ENCODE results near the gene NPEPPS.

DNA sequence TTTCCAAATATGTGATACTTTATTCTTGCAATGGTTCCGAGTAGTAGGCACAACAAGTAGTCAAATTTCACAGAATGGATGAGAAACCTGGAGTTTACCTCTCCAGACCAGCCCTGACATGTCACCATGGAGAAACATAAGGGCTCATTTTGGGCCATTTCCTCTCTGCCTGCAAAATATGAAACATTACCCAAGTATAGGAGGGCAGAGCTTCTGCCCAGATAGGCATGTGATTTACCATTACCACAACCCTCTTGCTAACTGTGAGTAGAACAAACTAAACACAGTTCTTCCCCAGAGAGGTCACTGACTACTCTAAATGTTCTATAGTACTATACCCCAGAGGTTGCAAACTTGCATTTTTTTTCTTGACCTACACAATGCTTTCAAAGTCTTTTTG, 103.1 kb downstream of the NPEPPS start:
- no peak for TF ChIP-seq RARB (CRISPR knock-in tag; IDR thresholded peaks at IDR 0.05)
- no peak for TF ChIP-seq OSR1 (CRISPR knock-in tag; IDR thresholded peaks at IDR 0.05)
